K562 (cell line): Measurements from ENCODE around the gene MME. TPM values are rescaled to one million over a fixed set of nuclear protein-coding genes. Genes with fewer than 3 reads are reported as not detected.

Source experiments
- polyA plus RNA-seq, 8 experiments: library from polyadenylated mRNA; depleted of rRNA in 4 of 8; stranded (reverse) in 5 of 8; unstranded in 3 of 8; fragments of >200 nt; fragmentation: Nextera tagmentation in 2 of 8; fragmentation: Illumina TruSeq in 1 of 8; extraction: Ambion mirVana in 2 of 8; extraction: Trizol in 1 of 8; gene quantifications; 2 replicates each; pipeline versions ENCODE4 v1.2.1 to v1.2.3, GENCODE V29; 2011 to 2014; ENCODE audit warnings: inconsistent platforms in 1 of 8, missing spikeins in 1 of 8
- total RNA-seq, 7 experiments: library from RNA; depleted of rRNA in 6 of 7; stranded (reverse); fragments of >200 nt in 6 of 7; fragmentation: Illumina TruSeq in 2 of 7; extraction: Trizol in 2 of 7; gene quantifications; 2 replicates each; pipeline versions ENCODE4 v1.2.1 to v1.2.3, GENCODE V29; 2011 to 2021; ENCODE audit warnings: low replicate concordance in 1 of 7
- TF ChIP-seq, protein P1 (sequence below): fragments of 450-650 bp; IDR thresholded peaks from 2 replicates; pipeline ENCODE4 v1.6.1; 2016; ENCODE audit warnings: mild to moderate bottlenecking, moderate library complexity

Gene MME
- total and polyA plus RNA-seq, 9 of the 15 experiments (the other 6 are each of a cell fraction or from before 2014, with no cell fraction given), result 0.80 to 8.6 (median 2.5) TPM

DNA sequence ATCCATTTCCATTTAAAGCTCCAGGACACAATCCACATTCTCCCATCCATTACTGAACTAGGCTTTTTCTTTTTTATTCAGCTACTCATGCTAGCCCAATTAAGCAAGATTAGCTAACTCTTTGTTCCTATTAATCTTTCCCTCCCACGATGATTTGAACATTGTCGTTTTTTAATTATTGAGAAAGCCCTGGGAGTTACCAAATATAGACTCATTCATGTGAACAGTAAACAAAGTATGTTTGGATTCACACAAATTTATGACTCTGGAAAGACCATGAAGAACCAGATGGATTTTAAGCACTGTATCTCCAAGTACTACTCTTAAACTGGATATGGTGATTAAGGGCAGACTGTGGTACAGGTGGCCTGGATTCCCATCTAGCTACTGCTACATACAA, 131.1 kb downstream of the MME start (continued):
- TF ChIP-seq, protein P1, sequence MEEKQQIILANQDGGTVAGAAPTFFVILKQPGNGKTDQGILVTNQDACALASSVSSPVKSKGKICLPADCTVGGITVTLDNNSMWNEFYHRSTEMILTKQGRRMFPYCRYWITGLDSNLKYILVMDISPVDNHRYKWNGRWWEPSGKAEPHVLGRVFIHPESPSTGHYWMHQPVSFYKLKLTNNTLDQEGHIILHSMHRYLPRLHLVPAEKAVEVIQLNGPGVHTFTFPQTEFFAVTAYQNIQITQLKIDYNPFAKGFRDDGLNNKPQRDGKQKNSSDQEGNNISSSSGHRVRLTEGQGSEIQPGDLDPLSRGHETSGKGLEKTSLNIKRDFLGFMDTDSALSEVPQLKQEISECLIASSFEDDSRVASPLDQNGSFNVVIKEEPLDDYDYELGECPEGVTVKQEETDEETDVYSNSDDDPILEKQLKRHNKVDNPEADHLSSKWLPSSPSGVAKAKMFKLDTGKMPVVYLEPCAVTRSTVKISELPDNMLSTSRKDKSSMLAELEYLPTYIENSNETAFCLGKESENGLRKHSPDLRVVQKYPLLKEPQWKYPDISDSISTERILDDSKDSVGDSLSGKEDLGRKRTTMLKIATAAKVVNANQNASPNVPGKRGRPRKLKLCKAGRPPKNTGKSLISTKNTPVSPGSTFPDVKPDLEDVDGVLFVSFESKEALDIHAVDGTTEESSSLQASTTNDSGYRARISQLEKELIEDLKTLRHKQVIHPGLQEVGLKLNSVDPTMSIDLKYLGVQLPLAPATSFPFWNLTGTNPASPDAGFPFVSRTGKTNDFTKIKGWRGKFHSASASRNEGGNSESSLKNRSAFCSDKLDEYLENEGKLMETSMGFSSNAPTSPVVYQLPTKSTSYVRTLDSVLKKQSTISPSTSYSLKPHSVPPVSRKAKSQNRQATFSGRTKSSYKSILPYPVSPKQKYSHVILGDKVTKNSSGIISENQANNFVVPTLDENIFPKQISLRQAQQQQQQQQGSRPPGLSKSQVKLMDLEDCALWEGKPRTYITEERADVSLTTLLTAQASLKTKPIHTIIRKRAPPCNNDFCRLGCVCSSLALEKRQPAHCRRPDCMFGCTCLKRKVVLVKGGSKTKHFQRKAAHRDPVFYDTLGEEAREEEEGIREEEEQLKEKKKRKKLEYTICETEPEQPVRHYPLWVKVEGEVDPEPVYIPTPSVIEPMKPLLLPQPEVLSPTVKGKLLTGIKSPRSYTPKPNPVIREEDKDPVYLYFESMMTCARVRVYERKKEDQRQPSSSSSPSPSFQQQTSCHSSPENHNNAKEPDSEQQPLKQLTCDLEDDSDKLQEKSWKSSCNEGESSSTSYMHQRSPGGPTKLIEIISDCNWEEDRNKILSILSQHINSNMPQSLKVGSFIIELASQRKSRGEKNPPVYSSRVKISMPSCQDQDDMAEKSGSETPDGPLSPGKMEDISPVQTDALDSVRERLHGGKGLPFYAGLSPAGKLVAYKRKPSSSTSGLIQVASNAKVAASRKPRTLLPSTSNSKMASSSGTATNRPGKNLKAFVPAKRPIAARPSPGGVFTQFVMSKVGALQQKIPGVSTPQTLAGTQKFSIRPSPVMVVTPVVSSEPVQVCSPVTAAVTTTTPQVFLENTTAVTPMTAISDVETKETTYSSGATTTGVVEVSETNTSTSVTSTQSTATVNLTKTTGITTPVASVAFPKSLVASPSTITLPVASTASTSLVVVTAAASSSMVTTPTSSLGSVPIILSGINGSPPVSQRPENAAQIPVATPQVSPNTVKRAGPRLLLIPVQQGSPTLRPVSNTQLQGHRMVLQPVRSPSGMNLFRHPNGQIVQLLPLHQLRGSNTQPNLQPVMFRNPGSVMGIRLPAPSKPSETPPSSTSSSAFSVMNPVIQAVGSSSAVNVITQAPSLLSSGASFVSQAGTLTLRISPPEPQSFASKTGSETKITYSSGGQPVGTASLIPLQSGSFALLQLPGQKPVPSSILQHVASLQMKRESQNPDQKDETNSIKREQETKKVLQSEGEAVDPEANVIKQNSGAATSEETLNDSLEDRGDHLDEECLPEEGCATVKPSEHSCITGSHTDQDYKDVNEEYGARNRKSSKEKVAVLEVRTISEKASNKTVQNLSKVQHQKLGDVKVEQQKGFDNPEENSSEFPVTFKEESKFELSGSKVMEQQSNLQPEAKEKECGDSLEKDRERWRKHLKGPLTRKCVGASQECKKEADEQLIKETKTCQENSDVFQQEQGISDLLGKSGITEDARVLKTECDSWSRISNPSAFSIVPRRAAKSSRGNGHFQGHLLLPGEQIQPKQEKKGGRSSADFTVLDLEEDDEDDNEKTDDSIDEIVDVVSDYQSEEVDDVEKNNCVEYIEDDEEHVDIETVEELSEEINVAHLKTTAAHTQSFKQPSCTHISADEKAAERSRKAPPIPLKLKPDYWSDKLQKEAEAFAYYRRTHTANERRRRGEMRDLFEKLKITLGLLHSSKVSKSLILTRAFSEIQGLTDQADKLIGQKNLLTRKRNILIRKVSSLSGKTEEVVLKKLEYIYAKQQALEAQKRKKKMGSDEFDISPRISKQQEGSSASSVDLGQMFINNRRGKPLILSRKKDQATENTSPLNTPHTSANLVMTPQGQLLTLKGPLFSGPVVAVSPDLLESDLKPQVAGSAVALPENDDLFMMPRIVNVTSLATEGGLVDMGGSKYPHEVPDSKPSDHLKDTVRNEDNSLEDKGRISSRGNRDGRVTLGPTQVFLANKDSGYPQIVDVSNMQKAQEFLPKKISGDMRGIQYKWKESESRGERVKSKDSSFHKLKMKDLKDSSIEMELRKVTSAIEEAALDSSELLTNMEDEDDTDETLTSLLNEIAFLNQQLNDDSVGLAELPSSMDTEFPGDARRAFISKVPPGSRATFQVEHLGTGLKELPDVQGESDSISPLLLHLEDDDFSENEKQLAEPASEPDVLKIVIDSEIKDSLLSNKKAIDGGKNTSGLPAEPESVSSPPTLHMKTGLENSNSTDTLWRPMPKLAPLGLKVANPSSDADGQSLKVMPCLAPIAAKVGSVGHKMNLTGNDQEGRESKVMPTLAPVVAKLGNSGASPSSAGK, result no peak
